MCF 10A (cell line): Measurements from ENCODE around the gene CAT. TPM values are rescaled to one million over a fixed set of nuclear protein-coding genes. Genes with fewer than 3 reads are reported as not detected.

Experiments used
- BruUV-seq: library from RNA; stranded (reverse); fragments of 400-500 nt; replicated peaks from 2 replicates; lab custom pipeline; 2021; lab: Mats Ljungman, UMichigan
- CTCF ChIA-PET: fragments of 300-600 bp; sonication (Branson Sonifier 250); formaldehyde crosslinking; extraction: SDS; loops from one replicate; lab custom pipeline; 2021; ENCODE audit warnings: antibody characterized with exemption, inconsistent platforms; lab: Yijun Ruan, JAX
- POLR2A ChIA-PET: fragments of 300-600, 350-650 bp; sonication (Branson Sonifier 250); formaldehyde crosslinking; extraction: SDS; loops from one replicate; lab custom pipeline; 2020; ENCODE audit warnings: antibody characterized with exemption, inconsistent platforms; lab: Yijun Ruan, JAX
- DNase-seq: peaks from one replicate; pipeline ENCODE4 v3.0.0-alpha.2; 2018; ENCODE audit not compliant: unreplicated experiment
- H3K27ac Mint-ChIP-seq: one replicate; pipeline ENCODE4 v1.8.0; 2022; ENCODE audit warnings: mild to moderate bottlenecking, low read depth, mixed read lengths; ENCODE audit not compliant: unreplicated experiment
- H3K27me3 Mint-ChIP-seq: one replicate; pipeline ENCODE4 v1.8.0; 2022; ENCODE audit warnings: mixed read lengths; ENCODE audit not compliant: insufficient read depth, unreplicated experiment
- H3K36me3 Mint-ChIP-seq: one replicate; pipeline ENCODE4 v1.8.0; 2022; ENCODE audit warnings: mild to moderate bottlenecking, moderate library complexity, mixed read lengths; ENCODE audit not compliant: insufficient read depth, unreplicated experiment
- H3K4me1 Mint-ChIP-seq: one replicate; pipeline ENCODE4 v1.8.0; 2022; ENCODE audit warnings: mixed read lengths; ENCODE audit not compliant: insufficient read depth, unreplicated experiment
- H3K4me3 Mint-ChIP-seq: one replicate; pipeline ENCODE4 v1.8.0; 2022; ENCODE audit warnings: mild to moderate bottlenecking, moderate library complexity, mixed read lengths; ENCODE audit not compliant: unreplicated experiment
- H3K9me3 Mint-ChIP-seq: one replicate; pipeline ENCODE4 v1.8.0; 2022; ENCODE audit warnings: mixed read lengths; ENCODE audit not compliant: unreplicated experiment
- intact Hi-C: fragments of 100-400 bp; cut with micrococcal nuclease; formaldehyde crosslinking; loops from 2 replicates; pipeline ENCODE4 v1.14.1; 2022
- total RNA-seq: library from RNA; stranded (reverse); gene quantifications from 2 replicates; pipeline ENCODE4 v1.2.3, GENCODE V29; 2022
- TF ChIP-seq, protein P1 (sequence below): fragments of 200-600 bp; IDR thresholded peaks from one replicate; pipeline ENCODE4 v1.8.0; 2022; ENCODE audit warnings: antibody characterized with exemption, mild to moderate bottlenecking; ENCODE audit not compliant: unreplicated experiment

The CAT gene
- total RNA-seq, 1 experiment from 2014 or later, result 12.1 TPM

DNA sequence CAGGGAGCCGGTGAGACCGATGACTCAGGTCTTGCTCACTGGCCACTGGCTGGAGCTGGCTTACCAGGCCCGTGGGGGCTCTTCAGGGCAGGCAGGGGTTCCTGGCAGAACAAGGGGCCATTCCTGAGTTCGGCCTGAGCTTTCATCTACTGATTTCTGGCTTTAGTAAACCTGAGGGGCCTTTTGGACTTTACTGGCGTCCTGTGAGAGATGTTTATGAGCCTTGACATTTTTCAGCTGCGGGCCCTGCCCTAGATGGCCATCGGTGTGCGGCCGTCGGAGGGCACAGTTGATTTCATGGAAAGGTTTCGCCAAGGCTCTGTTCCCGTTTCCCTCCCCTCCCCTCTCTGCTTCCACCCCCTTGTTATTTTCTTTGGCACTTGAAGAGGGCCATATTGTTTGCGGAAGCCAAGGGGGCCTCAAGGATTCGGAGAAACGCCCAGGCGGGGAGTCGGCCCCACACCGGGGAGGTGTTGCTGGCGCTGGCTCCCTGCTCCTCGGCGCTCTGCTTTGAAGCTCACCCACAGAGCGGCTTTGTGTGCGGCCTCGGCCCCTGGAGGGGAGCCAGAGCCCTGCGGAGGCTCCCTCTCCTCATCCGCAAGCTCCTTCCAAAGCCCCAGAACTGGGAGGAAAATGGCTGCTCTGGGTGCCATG lies 57.1 kb downstream of the CAT start:
- POLR2A ChIA-PET, result no interaction called here
- BruUV-seq, result no TSS peak
- Mint-ChIP-seq H3K27me3 (no peaks in the 10 kb centered on the region), H3K27ac (no peak overlapping the region), H3K4me3 (no peak overlapping the region), H3K4me1 (no peaks in the 10 kb centered on the region), H3K9me3 (no peaks in the 10 kb centered on the region), H3K36me3 (no peaks in the 10 kb centered on the region)
- CTCF ChIA-PET, result interaction anchor here (0.6 to 8.6 kb wide), 5 partner anchors 14 to 395 kb away, joined by 3 to 158 read pairs (median 3); no protein-coding TSS in a partner anchor
- intact Hi-C loops, result no loop called here
- DNase-seq, result peak; percentile 56
- TF ChIP-seq, protein P1, sequence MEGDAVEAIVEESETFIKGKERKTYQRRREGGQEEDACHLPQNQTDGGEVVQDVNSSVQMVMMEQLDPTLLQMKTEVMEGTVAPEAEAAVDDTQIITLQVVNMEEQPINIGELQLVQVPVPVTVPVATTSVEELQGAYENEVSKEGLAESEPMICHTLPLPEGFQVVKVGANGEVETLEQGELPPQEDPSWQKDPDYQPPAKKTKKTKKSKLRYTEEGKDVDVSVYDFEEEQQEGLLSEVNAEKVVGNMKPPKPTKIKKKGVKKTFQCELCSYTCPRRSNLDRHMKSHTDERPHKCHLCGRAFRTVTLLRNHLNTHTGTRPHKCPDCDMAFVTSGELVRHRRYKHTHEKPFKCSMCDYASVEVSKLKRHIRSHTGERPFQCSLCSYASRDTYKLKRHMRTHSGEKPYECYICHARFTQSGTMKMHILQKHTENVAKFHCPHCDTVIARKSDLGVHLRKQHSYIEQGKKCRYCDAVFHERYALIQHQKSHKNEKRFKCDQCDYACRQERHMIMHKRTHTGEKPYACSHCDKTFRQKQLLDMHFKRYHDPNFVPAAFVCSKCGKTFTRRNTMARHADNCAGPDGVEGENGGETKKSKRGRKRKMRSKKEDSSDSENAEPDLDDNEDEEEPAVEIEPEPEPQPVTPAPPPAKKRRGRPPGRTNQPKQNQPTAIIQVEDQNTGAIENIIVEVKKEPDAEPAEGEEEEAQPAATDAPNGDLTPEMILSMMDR, result no peak

DNA sequence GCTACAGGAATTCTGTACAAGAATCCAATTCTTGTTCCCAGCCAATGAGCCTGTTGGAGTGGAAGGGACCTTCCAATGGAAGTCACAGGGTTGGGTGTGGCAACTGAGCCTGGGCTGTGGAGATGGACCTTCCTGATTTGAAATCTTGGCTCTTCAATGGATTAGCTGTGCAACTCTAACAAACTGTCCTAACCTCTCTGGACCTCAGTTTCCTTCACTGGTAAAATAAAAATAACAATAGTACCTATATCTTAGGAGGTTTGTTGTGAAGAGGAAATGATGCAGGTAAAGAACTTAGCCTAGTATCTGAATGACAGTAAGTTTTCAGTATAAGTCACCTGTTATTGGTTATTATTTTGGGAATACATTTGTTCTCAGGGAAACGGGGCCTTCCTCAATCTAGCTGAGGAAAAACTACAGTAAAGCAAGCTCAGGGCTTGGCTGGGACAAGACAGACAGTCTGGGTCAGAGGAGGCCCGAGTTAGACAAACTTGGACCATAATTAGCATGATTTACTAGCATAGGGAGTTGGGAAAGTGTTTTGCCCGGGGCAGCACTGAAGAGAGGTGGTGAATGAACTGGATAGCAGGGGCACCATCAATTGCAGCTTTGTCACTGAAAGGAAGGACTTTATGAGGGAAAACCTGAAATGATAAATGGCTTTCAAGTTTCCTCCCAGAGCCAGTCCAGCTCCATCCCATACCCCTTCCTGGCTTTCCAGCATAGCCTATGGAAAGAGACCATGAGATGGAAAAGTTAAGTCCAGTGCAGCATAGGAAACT lies 61.2 kb downstream of the CAT start:
- BruUV-seq, result no TSS peak
- Mint-ChIP-seq H3K4me1 (peaks cover 14% of the 10 kb centered on the region), H3K36me3 (no peaks in the 10 kb centered on the region), H3K27me3 (no peaks in the 10 kb centered on the region), H3K27ac (no peak overlapping the region), H3K9me3 (no peaks in the 10 kb centered on the region), H3K4me3 (no peak overlapping the region)
- POLR2A ChIA-PET, result no interaction called here
- intact Hi-C loops, result no loop called here
- TF ChIP-seq, protein P1, result no peak
- CTCF ChIA-PET, result interaction anchor here (0.6 to 8.6 kb wide), 13 partner anchors 8 to 399 kb away, joined by 3 to 158 read pairs (median 4); no protein-coding TSS in a partner anchor
- no peak for DNase-seq

DNA sequence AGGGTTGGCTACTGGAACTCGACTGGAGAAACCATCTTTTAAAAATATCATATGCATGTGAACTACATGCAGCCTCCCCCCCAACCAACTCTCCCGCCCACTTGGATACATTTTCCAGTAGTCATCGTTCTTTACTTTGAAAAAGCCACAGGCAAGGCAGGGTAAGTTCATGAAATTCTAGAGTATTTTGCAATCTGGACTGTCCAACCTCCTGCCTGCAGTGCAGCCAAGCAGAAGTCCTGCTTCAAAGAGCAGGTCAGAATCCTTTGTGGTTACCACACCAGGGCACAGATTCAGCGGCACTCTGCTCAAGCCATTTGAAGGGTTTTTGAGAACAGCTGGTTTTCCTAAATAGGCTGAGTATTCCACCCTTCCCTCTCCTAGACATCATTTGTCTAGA lies 62.8 kb downstream of the CAT start:
- H3K27ac Mint-ChIP-seq, result peak overlapping the region; percentile 49
- no TSS peak for BruUV-seq
- no peaks in the 10 kb centered on the region for H3K27me3 Mint-ChIP-seq
- H3K36me3 Mint-ChIP-seq, result no peaks in the 10 kb centered on the region
- ChIA-PET CTCF (interaction anchor here (0.5 to 2.8 kb wide), 12 partner anchors 9 to 886 kb away, joined by 3 to 16 read pairs (median 3); no protein-coding TSS in a partner anchor), POLR2A (interaction anchor here (1.0 to 1.4 kb wide), 3 partner anchors 62 to 391 kb away, joined by 4 to 5 read pairs (median 4); no protein-coding TSS in a partner anchor)
- H3K4me3 Mint-ChIP-seq, result no peak overlapping the region
- peaks cover 14% of the 10 kb centered on the region for H3K4me1 Mint-ChIP-seq
- intact Hi-C loops, result no loop called here
- TF ChIP-seq, protein P1, result no peak
- peak; percentile 65 for DNase-seq
- H3K9me3 Mint-ChIP-seq, result no peaks in the 10 kb centered on the region

DNA sequence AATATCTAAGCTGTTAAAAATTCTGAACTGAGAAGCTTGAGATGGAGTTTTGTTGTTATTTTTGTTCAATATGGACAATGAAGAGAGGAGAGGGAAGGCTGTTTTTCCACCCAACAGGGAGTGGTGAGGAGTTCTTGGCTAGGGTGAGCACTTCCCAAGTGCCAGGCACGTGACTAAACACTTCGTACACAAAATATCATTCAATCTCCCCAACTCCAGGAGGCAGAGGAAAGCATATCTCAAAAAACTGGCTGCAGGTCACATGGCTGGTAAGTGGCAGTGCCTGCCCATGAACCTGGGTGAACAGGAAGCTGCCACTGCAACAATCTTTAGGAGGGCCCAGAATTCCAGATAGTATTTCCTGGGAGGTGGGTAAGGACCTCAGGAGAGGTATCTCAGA lies 63.2 kb downstream of the CAT start:
- CTCF ChIA-PET, result interaction anchor here (0.5 to 2.8 kb wide), 11 partner anchors 9 to 886 kb away, joined by 3 to 16 read pairs (median 3); no protein-coding TSS in a partner anchor
- no peaks in the 10 kb centered on the region for H3K27me3 Mint-ChIP-seq
- intact Hi-C loops, result no loop called here
- H3K36me3 Mint-ChIP-seq, result no peaks in the 10 kb centered on the region
- H3K4me3 Mint-ChIP-seq, result no peak overlapping the region
- no TSS peak for BruUV-seq
- DNase-seq, result no peak
- H3K9me3 Mint-ChIP-seq, result no peaks in the 10 kb centered on the region
- TF ChIP-seq, protein P1, result no peak
- H3K27ac Mint-ChIP-seq, result peak overlapping the region; percentile 49
- POLR2A ChIA-PET, result interaction anchor here (1.0 to 1.4 kb wide), 3 partner anchors 63 to 391 kb away, joined by 4 to 5 read pairs (median 4); no protein-coding TSS in a partner anchor
- H3K4me1 Mint-ChIP-seq, result peaks cover 14% of the 10 kb centered on the region
